22Rv1 (cell line): ENCODE data around the gene PKHD1.

ENCODE experiments used
- ZFX ChIP-seq: fragments of 450-650 bp; IDR thresholded peaks from 2 replicates; pipeline ENCODE4 v1.6.1; 2017; ENCODE audit warnings: antibody characterized with exemption, borderline replicate concordance
- TF ChIP-seq, protein P1 (sequence below): fragments of 450-650 bp; IDR thresholded peaks from 2 replicates; pipeline ENCODE4 v1.5.1; 2017; ENCODE audit warnings: mild to moderate bottlenecking

DNA sequence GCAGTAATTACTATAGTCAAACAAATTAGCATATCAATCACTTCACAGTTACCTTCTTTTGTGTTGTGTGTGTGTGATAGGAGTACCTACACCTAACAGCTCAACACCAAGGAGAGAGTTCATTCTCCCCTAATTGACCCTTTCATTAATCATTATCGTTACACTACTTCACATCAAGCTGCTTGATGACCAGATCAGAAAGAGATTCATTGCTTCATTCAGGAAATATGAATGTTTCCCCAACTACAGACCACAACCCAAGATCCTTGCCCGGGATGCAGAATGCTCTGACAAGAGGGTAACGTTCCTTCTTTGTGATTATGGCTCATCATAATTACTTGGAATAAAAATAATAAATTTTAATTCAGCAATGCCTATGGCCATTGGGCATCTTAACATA lies 132.7 kb downstream of the PKHD1 start:
- TF ChIP-seq, protein P1, sequence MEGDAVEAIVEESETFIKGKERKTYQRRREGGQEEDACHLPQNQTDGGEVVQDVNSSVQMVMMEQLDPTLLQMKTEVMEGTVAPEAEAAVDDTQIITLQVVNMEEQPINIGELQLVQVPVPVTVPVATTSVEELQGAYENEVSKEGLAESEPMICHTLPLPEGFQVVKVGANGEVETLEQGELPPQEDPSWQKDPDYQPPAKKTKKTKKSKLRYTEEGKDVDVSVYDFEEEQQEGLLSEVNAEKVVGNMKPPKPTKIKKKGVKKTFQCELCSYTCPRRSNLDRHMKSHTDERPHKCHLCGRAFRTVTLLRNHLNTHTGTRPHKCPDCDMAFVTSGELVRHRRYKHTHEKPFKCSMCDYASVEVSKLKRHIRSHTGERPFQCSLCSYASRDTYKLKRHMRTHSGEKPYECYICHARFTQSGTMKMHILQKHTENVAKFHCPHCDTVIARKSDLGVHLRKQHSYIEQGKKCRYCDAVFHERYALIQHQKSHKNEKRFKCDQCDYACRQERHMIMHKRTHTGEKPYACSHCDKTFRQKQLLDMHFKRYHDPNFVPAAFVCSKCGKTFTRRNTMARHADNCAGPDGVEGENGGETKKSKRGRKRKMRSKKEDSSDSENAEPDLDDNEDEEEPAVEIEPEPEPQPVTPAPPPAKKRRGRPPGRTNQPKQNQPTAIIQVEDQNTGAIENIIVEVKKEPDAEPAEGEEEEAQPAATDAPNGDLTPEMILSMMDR, result no peak
- TF ChIP-seq ZFX, result no peak
